Osteocyte (in vitro differentiated cells): Measurements from ENCODE around the gene CD81. TPM values are rescaled to one million over a fixed set of nuclear protein-coding genes. Genes with fewer than 3 reads are reported as not detected.

Source experiments
- DNase-seq: peaks from one replicate; pipeline ENCODE4 v3.0.0; 2021; ENCODE audit warnings: mixed read lengths; ENCODE audit not compliant: unreplicated experiment; ENCODE audit errors: extremely low spot score
- H3K27ac Mint-ChIP-seq: one replicate; pipeline ENCODE4 v1.8.0; 2021; ENCODE audit warnings: mild to moderate bottlenecking, mixed read lengths; ENCODE audit not compliant: unreplicated experiment
- H3K27me3 Mint-ChIP-seq: one replicate; pipeline ENCODE4 v1.8.0; 2021; ENCODE audit warnings: mixed read lengths; ENCODE audit not compliant: unreplicated experiment
- H3K36me3 Mint-ChIP-seq: one replicate; pipeline ENCODE4 v1.8.0; 2021; ENCODE audit warnings: mixed read lengths; ENCODE audit not compliant: unreplicated experiment
- H3K4me1 Mint-ChIP-seq: one replicate; pipeline ENCODE4 v1.8.0; 2021; ENCODE audit warnings: mixed read lengths; ENCODE audit not compliant: unreplicated experiment
- H3K4me3 Mint-ChIP-seq: one replicate; pipeline ENCODE4 v1.8.0; 2021; ENCODE audit warnings: mild to moderate bottlenecking, moderate library complexity, mixed read lengths; ENCODE audit not compliant: unreplicated experiment
- H3K9me3 Mint-ChIP-seq: one replicate; pipeline ENCODE4 v1.8.0; 2021; ENCODE audit warnings: mixed read lengths; ENCODE audit not compliant: unreplicated experiment
- total RNA-seq: library from RNA; stranded (reverse); gene quantifications from 2 replicates; pipeline ENCODE4 v1.2.1, GENCODE V29; 2021
- TF ChIP-seq, protein P1 (sequence below): fragments of 200-600 bp; sonication (generic); IDR thresholded peaks from 2 replicates; pipeline ENCODE4 v1.5.0; 2021; ENCODE audit warnings: antibody characterized with exemption, mild to moderate bottlenecking, moderate library complexity

CD81 gene
- total RNA-seq, 1 donor from 2014 or later: 652 TPM

- H3K27ac Mint-ChIP-seq: no peak overlapping the region
- H3K4me1 Mint-ChIP-seq: no peaks in the 10 kb centered on the region
- H3K9me3 Mint-ChIP-seq: no peaks in the 10 kb centered on the region
- no peaks in the 10 kb centered on the region for H3K27me3 Mint-ChIP-seq
- no peak overlapping the region for H3K4me3 Mint-ChIP-seq
- TF ChIP-seq, protein P1, sequence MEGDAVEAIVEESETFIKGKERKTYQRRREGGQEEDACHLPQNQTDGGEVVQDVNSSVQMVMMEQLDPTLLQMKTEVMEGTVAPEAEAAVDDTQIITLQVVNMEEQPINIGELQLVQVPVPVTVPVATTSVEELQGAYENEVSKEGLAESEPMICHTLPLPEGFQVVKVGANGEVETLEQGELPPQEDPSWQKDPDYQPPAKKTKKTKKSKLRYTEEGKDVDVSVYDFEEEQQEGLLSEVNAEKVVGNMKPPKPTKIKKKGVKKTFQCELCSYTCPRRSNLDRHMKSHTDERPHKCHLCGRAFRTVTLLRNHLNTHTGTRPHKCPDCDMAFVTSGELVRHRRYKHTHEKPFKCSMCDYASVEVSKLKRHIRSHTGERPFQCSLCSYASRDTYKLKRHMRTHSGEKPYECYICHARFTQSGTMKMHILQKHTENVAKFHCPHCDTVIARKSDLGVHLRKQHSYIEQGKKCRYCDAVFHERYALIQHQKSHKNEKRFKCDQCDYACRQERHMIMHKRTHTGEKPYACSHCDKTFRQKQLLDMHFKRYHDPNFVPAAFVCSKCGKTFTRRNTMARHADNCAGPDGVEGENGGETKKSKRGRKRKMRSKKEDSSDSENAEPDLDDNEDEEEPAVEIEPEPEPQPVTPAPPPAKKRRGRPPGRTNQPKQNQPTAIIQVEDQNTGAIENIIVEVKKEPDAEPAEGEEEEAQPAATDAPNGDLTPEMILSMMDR: no peak
- H3K36me3 Mint-ChIP-seq: no peaks in the 10 kb centered on the region
- DNase-seq: no peak
Measured at GRCh38 chr11:2369896-2370295, 7.2 kb upstream of the CD81 start.

- no peak overlapping the region for H3K4me3 Mint-ChIP-seq
- no peaks in the 10 kb centered on the region for H3K9me3 Mint-ChIP-seq
- no peak for DNase-seq
- H3K27me3 Mint-ChIP-seq: no peaks in the 10 kb centered on the region
- H3K36me3 Mint-ChIP-seq: no peaks in the 10 kb centered on the region
- TF ChIP-seq, protein P1: no peak
- H3K27ac Mint-ChIP-seq: no peak overlapping the region
- H3K4me1 Mint-ChIP-seq: peaks cover 9% of the 10 kb centered on the region
Measured at GRCh38 chr11:2374456-2375201, 2.5 kb upstream of the CD81 start.

- Mint-ChIP-seq H3K9me3 (no peaks in the 10 kb centered on the region), H3K4me3 (no peak overlapping the region), H3K36me3 (no peaks in the 10 kb centered on the region), H3K4me1 (peaks cover 17% of the 10 kb centered on the region), H3K27ac (no peak overlapping the region), H3K27me3 (no peaks in the 10 kb centered on the region)
- DNase-seq: no peak
- TF ChIP-seq, protein P1: no peak
Measured at GRCh38 chr11:2375341-2375853, 1.7 kb upstream of the CD81 start.

- H3K27me3 Mint-ChIP-seq: no peaks in the 10 kb centered on the region
- peaks cover 23% of the 10 kb centered on the region for H3K4me1 Mint-ChIP-seq
- DNase-seq: no peak
- H3K9me3 Mint-ChIP-seq: no peaks in the 10 kb centered on the region
- no peaks in the 10 kb centered on the region for H3K36me3 Mint-ChIP-seq
- no peak overlapping the region for H3K27ac Mint-ChIP-seq
- H3K4me3 Mint-ChIP-seq: peak overlapping the region; percentile 64
- TF ChIP-seq, protein P1: no peak
Measured at GRCh38 chr11:2375964-2376551, 1.1 kb upstream of the CD81 start.
